NCI-H1092 treated with DMSO at 0.1 percent for 48 hours (cell line): ENCODE data around the gene NCR3LG1.

Source experiments
- DNase-seq: peaks from one replicate; lab custom pipeline; 2025; lab: John Stamatoyannopoulos, UW

The NCR3LG1 gene

DNA sequence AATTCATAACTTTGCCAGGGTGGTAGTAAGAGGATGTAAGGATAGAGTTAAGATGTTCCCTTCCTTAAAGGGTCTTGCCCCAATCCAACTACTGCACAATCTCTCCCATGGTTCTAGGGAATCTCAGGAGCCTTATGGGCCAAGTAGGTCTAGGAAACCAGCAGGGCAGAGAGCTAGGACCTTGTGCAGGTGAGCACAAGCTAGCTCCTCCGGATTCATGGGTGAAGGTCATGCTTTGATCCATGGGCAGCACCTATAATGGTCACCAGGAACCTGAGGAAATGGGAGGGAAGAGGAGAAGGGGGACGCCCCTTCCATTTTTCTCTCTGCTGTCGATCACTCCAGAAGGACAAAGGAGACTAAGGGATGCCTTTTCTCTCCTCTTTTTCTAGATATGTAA lies 20.0 kb downstream of the NCR3LG1 start:
- no peak for DNase-seq

DNA sequence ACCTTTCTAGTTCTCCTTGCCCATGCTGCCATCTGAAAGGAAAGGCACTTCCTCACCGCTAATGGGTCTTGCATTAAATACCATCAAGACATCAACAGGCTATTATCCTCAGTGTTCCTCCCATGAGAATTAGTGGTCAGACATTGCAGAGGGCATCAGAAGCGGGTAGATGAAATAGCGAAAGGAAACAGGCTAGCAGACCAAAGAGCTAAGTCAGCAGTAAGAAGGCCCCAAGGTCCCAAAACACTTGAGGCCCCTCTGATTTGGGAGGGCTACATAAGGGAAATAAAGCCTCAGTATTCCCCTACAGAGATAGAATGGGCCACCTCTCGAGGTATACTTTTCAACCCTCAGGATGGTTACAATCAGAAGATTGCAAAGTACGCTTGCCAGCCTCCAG lies 23.9 kb downstream of the NCR3LG1 start:
- no peak for DNase-seq

DNA sequence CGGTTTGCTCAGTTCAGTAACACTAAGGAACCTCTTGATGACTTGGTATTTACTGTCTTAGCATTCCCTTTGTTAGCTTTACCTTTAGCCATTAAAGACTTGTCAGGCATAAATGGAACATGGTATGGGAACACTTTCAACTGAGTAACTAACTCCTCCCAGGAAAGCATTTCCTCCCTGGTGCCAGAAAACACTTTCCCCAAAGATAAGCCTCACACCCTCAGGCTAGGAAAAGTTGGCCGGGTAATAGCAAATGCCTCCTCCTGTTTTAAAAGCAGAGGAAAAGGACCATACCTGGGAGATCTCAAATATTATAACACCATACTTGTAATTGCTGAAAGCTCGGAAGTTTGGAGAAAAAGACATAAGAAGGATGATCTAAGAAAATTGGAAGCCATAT lies 24.9 kb downstream of the NCR3LG1 start:
- DNase-seq: no peak

DNA sequence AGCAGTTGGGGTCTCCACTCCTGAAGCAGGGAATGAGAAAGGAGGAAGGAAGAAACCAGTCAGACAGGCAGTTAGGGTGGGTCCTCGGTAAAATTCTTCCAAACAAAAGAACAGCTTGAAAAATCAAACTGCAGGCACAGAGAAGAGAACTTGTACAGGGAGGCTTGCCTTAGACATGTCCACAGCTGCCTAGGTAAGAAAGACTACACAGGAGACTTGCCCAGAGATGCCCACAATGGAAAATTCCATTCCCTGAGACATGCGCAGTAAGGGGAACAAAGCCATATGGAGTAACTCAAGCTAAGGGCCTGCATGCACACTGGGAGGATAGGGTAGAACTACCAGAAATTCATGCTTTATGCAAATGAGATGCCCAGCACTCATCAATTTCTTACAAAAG lies 27.1 kb downstream of the NCR3LG1 start:
- no peak for DNase-seq

DNA sequence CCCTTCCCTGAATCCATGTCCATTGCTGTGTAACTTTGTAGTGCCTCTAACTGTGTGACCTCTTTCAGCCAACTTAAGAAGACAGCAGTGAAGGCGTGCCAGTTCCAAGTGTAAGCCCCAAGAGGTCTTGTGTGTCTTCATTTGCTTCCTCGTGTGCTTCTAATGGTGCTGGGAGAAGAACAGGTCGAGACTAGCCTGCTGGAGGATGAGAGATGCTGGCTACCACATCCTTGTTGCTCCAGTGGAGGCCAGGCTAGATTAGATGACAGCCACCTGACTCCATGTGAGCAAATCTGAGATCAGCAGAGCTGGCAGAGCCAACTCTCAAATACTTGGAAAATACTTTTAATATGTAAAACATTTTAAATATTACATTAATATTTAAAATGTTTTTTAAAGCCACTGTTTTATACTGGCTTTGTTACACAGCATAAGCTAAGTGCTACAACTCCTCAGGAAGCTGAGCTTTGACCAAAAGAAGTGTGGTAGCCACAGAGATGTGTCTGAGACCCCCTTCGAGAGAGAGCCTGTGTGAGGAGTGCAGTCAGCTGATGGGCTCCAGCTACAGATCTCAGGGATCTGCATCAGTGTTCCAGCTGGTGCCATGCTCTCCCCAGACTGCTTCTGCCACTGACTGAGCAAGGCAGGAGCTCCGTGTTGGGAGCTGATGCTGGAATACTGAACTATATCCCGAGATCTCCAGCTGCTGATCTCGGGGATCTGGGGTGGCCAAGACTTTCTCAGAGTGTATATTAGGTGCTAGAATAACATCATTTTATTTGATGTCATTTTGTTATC lies 28.0 kb downstream of the NCR3LG1 start:
- no peak for DNase-seq

DNA sequence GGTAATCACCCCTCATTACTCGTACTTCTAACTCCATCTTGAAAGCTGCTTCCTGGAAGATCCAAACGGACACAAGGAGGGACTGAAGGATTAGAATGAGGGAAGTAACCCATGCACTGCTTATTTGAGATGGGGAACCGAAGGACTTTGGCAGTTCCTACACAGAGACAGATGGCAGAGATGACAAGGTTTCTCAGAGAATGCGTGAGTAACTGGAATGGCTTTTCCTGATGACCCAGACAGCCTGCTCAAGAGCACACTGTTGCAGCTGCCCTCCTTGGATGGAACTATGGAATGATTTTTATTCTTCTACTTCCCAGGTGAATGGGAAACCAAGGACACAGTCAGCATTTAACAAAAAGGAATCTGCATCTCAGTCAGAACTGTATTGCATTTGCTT lies 29.6 kb downstream of the NCR3LG1 start:
- no peak for DNase-seq

DNA sequence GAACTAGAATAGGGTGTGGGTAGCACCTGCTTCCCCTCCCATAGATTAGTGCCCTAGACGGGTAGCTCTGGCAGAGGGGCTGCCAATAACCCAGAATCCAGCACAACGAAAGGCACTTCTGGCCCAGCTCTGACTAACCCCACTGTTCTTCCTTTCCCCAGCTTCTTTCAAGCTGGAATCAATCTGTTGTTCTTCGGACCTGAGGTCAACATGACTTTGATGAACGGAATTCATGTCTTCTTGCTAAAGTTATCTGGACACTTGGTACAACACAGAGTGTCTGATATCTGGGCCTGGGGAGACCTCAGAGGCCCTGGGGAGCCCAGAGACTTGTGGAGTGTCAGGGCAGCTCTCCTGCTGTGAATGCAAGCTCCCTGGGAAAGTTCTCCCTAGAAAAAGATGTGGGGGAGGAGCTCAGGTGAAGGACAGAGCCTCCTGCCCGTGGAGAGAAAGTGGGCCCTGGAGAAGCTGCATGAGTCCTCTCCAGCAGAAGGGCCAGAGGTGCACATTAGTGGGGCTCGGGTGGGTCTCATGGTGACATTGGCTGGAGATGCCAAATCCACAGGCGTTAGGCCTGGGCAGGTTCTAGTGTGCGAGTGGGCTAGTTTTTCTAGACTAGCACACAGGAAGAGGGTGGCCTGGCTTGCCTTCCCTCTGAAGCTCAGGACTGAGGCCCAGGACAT lies 30.6 kb downstream of the NCR3LG1 start:
- no peak for DNase-seq

DNA sequence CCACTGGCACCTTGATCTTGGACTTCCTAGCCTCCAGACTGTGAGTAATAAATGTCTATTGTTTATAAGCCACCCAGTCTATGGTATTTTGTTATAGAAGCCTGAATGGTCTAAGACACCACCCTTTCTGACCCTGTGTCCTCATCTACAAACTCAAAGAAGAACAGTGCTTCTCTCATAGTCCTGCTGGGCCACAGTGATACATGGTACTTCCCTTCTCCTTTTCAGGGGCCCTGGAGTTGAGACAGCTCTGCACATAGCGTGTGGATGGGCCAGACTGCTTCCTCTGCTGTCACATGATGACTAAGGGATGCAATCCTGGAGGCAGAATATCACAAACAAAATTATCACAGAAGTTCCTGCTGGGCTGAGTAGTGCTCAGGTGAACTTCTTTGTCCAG lies 31.9 kb downstream of the NCR3LG1 start:
- DNase-seq: no peak

DNA sequence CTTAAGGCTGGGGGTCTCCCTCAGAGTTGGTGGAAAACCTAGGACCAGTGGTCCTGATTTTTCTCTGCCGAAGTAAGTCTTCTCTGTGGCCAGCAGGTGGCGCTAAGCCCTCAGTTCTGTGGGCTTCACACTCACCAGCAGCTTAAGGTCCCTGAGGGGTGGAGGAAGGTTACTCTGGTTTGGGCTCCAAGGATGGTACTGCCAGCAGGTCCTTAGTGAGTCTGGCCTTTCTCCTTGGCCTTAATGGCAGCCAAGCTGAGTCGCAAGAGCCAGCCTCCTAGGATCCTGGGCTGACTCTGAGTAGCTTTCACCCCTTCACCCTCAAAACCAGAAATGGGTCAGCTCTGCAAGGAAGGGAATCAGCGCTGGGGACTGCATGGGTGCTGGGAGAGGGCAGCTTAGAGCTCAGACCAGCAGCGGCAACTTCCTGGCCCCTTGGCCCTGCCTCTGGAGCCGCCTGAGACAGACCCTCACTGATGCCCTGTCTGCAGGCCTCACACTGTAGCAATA lies 32.5 kb downstream of the NCR3LG1 start:
- DNase-seq: peak; percentile 80

DNA sequence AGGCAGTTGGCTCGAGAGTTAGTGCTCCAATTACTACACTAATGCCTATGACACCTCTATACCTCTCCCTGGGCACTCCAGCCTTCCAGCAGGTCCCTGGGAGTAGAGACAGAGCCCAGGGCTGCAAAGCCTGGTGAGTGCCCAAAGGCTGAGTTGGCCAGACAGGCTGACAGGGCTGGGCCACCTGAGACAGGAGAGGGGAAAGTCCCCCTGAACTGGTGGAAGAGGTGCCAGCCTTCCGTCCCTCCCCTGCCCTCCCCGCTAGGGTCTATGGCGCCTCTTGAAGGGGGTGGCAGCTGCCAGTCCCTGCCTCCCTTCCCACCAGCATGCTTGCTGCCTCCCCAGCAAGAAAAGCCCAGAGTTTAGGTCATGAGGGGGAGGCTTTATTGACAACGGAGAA lies 33.9 kb downstream of the NCR3LG1 start:
- no peak for DNase-seq

DNA sequence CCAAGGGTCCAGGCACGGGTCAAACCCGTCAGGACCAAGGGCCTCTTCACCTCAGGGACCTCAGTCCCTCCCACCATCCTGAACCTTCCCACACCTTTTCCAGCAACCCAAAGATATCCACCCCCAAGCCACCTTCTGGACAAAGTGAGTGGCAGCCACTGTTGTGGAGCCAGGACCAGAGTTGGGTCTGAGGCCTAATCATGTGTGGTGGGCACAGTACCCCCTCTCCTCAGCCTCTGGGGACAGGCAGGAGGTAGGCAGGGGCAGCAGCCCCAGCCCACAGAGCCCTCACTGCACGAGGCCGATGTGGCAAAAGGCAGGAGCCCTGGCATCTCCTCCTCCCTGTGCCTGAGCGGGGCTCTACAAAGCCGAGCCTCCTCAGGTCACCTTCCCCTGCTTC lies 34.3 kb downstream of the NCR3LG1 start:
- no peak for DNase-seq

DNA sequence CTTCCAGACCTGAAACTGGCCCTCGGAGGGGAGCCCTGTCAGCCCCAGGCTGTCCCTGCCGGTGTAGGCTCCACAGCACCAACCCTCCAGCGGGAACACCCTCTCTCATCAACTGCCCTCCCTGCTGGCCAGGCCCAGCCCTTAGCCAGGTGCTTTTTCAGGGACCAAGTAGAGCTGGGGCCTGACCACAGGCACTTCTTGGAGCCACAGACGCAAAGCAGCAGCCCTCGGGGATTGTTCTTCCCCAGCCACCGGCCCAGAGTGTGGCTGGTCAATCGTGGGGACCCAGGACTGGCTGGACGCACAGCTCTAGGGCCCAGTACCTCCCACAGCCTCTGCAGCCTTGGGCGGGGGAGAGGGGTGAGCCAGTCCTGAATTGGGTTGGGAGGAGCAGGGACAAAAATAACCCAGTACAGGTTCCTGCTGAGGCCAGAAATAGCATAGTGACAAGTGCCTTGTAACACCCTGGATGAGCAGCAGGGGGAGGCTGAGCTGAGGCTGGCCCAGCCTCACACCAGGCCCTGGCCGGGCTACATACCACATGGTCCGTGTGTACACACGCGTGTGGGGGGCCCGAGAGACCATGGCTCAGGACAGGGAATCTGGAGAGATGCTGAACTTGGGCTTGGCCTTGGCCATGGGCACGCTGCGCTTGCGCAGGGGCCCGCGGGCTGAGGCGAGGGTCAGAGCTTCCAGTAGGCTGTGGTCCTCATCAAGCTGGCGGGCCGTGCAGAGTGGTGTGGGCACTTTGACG lies 34.9 kb downstream of the NCR3LG1 start:
- DNase-seq: peak; percentile 48

DNA sequence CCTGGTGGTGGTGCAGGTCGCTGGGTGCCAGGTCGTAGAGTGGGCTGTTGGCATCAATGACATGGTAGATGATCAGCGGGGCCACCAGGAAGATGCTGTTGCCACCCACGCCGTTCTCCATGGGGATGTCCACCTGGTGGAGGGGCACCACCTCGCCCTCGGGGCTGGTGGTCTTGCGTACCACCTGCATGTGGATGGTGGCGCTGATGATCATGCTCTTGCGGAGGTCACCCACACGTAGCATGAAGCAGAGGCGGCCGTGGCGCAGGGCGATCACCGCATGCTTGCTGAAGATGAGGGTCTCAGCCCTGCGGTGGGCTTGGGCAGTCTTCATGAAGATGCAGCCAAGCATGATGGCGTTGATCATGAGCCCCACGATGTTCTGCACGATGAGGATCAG lies 35.7 kb downstream of the NCR3LG1 start:
- DNase-seq: no peak

DNA sequence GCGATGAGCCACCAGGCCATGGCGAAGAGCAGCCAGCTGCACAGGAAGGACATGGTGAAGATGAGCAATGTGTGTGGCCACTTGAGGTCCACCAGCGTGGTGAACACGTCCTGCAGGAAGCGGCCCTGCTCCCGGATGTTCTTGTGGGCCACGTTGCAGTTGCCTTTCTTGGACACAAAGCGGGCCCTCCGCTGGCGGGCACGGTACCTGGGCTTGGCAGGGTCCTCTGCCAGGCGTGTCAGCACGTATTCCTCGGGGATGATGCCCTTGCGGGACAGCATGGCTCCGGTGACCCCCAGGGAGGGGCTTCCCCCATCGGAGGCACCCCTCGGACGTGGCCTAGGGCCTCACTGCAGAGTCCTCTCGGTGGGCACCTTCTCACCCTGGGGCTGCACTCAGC lies 36.2 kb downstream of the NCR3LG1 start:
- no peak for DNase-seq

DNA sequence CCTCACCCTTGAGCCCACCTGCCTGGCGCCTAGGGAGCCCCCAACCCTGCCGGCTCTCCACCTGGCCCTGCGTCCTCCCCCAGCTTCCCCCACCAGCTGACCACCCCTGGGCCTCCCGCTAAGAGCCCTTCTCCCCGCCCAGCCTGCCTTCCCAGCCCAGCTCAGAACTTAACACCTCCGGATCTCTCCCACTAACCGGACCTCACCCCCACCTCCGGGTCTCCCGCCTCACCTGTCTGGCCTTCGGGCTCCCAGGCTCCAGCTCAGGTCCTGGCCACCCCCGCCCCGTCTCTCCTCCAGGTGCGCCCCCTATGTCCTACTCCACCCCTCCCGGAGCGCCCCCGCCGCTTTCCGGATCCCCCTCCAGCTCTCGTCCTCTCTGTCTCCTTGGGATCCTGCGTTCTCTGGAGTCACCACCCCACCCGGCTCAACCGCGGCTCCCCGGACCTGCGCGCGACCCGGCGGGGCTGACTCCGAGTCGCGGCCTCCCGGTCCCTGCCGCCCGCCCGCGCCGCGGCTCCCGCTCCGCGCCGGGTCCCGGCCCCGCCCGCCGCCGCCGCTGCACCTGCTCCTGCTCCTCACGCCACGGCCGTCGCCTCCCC lies 37.1 kb downstream of the NCR3LG1 start, which contains the start of gene KCNJ11:
TSS of gene KCNJ11 (minus strand) at position 51 of the 602 bp plus-strand sequence. CDS start 568 bp downstream, outside the sequence.
- peak; percentile 37 for DNase-seq

DNA sequence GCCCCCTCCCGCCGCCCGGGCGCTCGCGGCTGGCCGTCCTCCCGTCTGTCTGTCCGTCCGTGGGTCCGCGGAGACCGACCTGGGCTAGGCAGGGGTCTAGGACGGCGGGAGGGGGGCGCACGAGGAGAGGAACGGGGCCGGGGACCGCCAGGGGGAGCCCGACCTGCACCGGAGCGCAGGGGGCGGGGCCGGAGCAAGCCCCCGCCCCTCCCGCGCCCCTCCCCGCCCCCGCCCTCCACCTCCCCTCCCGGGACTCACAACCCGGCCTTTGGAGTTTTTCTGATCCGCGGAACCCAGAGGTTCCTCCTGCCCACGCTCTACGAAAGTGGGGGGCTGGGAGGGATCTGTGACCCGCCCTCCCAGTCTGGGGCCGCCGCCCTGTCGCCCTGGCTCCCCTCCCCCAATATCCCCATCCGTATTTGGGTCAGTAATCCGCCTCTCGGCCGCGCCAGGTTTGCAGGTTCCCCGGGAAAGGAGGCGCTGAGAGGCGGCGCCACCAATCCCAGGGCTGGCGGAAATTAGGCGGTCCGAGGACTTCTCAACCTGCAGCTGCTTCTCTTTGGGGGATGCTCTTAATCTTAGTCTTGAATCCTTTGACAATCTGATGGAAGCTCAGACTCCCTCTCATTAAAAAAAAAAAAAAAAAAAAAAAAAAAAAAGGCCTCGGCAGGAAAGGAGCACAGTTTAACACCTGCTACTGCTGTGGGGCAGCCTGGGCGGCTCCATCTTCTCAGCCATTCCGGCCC lies 37.8 kb downstream of the NCR3LG1 start:
- DNase-seq: peak; percentile 89

DNA sequence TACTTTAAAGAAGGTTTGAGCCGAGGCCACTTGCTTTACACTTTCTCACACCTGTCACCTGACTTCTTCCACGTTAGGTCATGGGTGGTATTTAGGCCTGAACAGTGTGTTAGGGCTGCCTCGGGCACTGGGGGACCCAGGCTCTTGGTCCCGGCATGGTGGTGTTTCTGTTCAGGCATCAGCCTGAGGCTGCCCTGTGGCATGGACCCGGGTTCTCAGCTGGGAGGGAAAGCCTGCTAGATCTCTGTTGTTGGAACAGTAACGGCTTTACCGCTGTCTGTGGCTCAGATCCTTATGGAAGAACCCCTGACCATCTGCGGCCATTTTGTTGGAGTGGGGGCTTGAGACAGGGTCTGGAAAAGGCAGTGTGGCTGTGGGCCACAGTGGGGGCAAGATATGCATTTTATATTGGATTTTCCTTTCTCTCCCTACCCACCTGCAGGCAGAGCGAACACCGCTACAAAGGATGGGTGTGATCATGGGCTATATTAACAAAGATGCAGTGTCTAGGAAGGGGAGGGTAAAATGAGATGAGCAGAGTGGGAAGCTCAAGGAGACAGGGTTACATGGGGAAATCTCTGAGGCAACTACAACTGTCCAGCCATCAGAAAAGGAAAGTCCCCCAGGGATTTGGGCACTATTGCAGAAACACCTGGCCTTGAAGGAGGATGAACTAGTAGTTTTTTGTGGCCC lies 38.5 kb downstream of the NCR3LG1 start:
- DNase-seq: peak; percentile 19

DNA sequence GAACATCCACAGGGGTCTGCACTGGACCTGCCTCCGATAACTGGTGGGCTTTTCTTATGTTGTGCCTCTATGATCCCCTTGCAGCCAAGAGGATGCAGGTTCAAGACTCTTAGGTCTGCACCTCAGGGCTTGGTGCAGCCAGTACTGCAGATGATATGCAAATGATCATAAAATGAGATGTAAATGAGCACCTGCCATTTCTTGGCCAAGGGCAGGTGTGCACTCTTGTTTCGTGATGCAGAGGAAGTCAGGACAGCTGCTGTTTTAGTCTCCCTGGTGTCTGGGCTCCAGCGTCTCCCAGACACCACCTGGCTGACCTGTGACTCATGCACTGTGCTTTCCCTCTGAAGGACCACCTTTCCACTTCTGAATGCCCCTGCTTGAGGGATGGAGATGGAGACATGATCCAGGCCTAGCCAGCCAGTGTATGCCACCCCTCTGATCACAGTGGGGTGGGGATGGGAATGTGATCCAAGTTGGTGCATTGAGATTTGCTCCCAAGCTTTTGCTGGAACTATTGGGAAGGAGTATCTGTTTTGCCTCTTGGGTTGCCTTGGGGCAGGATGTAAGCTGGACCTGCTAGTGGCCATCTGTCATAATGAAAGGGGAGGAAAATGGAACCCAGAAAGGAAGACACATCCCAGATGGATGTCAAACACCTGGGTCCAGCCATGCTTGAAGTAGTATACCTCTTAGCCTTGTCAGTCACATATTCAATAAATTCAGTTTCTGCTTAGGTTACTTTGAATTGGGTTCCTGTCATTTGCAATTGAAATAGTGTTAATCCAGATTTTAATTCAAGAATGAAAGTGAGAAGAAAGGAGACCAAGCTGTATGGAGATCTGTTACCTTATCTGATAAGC lies 40.1 kb downstream of the NCR3LG1 start:
- no peak for DNase-seq

DNA sequence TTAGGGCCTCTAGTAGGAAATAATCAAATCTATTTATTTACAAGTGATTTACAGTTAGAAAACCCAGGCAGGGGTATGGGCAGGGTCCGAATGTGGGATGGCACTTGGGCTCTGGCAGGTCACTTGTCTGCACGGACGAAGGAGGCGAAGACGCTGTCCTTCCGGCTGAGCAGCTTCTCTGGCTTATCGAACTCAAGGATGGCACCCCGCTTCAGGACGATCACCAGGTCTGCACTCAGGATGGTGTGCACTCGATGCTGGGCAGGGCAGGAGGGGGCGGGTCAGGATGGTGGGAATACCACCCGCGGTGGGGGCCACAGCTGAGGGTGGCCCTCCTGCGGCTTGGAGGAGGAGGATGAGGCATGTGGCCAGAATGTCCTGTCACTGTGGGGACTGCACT lies 41.3 kb downstream of the NCR3LG1 start:
- no peak for DNase-seq

DNA sequence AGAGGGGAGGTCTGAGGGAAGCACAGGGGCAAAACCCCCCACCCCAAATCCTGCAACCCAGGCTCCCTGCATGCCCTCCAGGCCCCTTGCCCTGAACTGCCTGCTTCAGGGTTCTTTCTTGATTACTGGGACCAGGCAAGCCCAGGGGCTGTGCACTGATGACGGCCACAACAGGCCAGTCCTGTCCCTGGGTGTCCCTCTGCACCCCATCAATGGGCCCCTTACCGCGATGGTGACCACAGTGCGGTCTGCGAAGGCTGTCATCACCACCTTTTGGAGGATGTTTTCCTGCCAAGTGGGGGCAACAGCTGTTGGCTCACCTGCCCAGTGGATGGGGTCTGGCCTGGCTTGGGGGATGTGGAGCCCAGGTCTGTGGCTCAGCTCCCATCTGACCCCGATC lies 41.9 kb downstream of the NCR3LG1 start:
- no peak for DNase-seq
